Liver (tissue), 3 donors: ENCODE results near the gene EIF2AK2.

ENCODE experiments used
- CTCF ChIP-seq: fragments of 150-350 bp; IDR thresholded peaks from 2 replicates; pipeline ENCODE4 v1.5.1; 2017; ENCODE audit warnings: improper control_type of control experiment, low read depth, low read length; ENCODE audit not compliant: missing input control
- EGR1 ChIP-seq, 2 donors: IDR thresholded peaks; 2 replicates each; pipeline ENCODE4 v1.6.1; 2016 to 2018; ENCODE audit warnings: antibody characterized with exemption in 2 of 2, low read depth in 2 of 2
- JUND ChIP-seq, 2 donors: IDR thresholded peaks; 2 replicates each; pipeline ENCODE4 v1.6.1; 2016; ENCODE audit warnings: antibody characterized with exemption in 2 of 2
- NR2F2 ChIP-seq: IDR thresholded peaks from 2 replicates; pipeline ENCODE4 v1.6.1; 2016; ENCODE audit warnings: antibody characterized with exemption
- RAD21 ChIP-seq, 2 donors: IDR thresholded peaks; 2 replicates each; pipeline ENCODE4 v1.6.1; 2016; ENCODE audit warnings: antibody characterized with exemption in 2 of 2, mild to moderate bottlenecking in 2 of 2
- REST ChIP-seq: IDR thresholded peaks from 2 replicates; pipeline ENCODE4 v1.6.1; 2016; ENCODE audit warnings: antibody characterized with exemption, mild to moderate bottlenecking
- TAF1 ChIP-seq: conservative IDR thresholded peaks from 2 replicates; pipeline ENCODE4 v1.6.1; 2016; ENCODE audit warnings: antibody characterized with exemption, mild to moderate bottlenecking
- ZBTB33 ChIP-seq: IDR thresholded peaks from 2 replicates; pipeline ENCODE4 v1.6.1; 2016; ENCODE audit warnings: antibody characterized with exemption
- donor health status: healthy.
- donor health status: healthy.

GRCh38 chr2:37060446-37060845, 96.3 kb downstream of the EIF2AK2 start:
- TF ChIP-seq CTCF: no peak
- TF ChIP-seq NR2F2: no peak
- TF ChIP-seq ZBTB33: no peak
- no peak for TF ChIP-seq TAF1
- TF ChIP-seq EGR1 (IDR thresholded peaks at IDR 0.05; ENCODE audit: low read depth in 2 of 2): no peak
- TF ChIP-seq JUND (IDR thresholded peaks at IDR 0.05): no peak
- TF ChIP-seq REST: no peak
- no peak for TF ChIP-seq RAD21 (IDR thresholded peaks at IDR 0.05)
